Eye (tissue), 1 donor: ENCODE results near the gene UNC13B.

ENCODE experiments used
- DNase-seq: peaks from one replicate; pipeline ENCODE4 v3.0.0-alpha.2; 2015

UNC13B gene

DNA sequence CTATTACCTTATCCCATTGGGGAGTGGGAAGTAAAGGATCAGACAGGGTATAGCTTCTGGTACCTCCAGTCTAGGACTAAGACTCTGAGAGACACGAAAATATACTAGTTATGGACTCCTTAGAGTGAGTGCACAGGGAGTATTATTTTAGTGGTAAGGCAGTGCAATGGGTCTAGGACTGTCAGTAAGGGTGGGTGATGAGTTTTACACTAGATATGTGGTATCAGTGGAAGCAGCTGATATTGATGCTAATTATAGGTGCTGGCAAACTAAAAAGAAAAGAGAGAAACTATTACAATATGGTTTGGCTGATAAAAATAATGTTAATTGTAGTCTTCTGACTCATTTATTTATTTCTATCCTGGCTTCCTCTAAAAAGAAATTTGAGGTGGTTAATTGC, 118.6 kb downstream of the UNC13B start:
- DNase-seq = no peak

DNA sequence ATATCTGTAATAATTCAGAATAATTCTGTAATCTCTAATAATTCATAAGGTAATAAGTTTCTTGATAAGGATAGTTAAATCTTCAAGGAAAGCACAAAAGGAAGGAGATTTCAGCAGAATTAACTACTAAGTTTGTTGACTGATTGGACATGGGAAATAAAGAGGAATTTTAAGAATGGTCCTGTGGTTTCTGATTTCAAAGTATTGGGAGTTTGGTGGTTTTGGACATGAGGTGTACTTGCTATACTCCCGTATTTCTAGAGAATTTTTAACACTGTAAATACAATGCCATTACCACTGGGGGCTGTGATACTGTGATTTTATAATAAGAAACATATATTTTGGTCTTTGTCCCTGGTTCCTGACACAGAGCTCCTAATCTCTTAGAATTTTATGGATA, 123.9 kb downstream of the UNC13B start:
- DNase-seq = no peak

DNA sequence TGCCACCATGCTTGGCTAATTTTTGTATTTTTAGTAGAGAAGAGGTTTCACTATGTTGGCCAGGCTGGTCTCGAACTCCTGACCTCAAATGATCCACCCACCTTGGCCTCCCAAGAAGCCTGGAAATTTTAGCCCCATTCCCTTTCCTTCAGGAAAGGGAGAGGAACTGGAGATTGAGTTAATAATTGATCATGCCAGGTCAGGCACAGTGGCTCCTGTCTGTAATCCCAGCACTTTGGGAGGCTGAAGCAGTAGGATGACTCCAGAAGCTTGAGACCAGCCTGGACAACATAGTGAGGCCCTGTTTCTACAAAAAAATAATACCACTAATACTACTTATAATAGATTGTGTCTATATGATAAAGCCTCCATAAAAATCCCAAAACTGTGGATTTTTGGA, 124.6 kb downstream of the UNC13B start:
- DNase-seq = no peak

DNA sequence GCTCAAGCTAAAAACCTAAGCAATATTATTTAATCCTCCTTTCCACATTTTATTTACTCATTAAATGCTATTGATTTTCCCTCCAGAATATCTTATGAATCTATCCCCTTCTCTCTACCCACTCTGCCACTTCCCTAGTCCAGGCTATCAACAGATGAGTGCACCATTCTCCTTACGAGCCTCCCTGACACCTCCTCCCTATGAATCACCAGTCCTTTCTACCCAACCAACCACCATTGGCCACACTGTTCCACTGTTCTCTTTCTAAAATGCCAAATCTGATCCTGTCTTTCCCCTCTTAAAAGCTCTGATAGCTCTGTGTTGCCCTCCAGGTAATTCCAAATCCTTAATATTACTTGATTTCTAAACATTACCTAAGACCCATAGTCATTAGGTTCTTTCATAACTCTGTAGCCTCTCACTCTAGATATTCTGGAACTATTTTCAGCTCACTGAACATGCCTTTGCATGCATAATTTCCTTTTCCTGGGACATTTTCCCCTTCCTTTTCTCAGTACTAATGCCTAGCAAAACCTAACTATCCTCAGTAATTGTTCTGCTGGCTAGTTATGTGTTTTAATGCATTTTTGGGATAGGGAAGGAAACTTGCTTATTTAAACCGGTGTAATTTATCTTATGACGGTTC, 126.3 kb downstream of the UNC13B start:
- no peak for DNase-seq

DNA sequence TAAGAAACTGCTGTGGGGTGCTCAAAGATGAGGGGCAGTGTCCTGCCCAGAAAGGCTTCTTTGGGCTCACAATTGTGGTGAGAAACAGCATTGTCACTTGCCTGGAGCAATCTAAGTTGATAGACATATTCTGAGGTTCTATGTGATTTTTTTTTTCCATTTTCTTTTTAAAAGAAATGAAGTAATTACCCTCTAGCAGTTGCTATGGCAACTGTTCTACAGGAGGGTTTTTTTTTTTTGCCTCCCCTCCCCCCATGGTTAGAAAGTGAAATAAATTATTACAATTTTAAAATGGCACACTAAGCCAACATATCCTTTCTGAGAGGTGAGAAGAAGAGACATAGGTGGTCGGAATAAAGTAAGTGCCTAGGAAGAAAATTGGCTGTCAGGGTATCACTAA, 127.0 kb downstream of the UNC13B start:
- no peak for DNase-seq

DNA sequence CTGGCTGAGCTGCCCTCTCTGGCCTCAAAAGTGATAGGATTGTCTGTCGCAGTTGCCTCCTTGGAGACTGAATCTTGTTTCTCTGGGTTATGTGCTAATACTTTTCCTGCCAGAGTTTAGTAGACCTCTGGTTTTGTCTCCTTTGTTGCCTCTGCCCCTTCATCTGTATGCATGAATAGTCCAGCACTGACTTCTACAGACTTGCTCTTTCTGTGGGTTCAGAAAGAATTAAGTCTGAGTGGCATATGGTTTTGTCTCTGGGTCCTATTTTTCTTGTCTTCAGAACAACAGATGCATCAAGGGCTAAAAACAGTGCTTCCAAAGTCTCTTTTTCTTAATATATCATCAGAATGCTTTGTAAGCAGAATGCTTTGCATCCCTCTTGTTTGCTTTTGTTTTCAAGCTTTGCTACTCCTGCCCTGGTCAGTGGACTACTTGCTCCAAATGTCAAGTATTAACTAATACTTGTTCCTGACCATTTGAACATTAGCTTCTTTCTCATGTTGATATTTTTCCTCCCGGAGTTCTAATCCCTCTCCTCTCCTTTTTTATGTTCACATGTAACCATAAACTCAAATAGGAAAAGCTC, 131.7 kb downstream of the UNC13B start:
- peak; percentile 30 for DNase-seq

DNA sequence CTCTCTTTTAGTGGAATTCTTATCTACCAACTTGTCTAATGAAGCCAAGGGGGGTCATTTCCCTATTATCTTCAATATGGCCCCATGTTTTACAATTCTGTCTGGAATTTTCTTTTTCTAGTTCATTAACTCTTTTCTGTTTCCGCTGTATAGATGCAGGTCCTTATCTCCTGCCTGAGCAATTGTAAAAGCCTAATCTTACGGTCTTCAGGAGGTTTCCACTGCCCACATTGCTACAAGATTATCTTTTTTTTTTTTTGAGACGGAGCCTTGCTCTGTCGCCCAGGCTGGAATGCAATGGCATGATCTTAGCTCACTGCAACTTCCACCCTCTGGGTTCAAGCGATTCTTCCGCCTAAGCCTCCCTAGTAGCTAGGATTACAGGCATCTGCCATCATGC, 132.3 kb downstream of the UNC13B start:
- peak; percentile 3 for DNase-seq

DNA sequence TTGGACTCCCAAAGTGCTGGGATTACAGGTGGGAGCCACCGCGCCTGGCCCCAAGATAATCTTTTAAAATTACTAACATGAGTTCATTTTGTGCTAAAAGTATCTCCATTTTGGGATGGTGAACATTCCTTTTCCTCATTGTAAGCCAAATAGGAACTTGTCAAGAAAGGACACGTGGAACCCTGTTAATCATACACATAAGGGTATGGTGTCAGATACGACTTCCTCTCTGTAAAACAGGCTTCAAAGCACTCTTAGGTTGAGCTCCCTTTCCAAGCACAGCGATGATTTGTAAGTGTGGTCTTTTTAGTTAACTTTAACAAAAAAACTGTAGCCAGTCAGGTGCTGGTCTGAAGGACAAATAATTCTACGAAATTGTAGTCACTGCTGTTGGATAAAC, 132.7 kb downstream of the UNC13B start:
- DNase-seq = no peak

DNA sequence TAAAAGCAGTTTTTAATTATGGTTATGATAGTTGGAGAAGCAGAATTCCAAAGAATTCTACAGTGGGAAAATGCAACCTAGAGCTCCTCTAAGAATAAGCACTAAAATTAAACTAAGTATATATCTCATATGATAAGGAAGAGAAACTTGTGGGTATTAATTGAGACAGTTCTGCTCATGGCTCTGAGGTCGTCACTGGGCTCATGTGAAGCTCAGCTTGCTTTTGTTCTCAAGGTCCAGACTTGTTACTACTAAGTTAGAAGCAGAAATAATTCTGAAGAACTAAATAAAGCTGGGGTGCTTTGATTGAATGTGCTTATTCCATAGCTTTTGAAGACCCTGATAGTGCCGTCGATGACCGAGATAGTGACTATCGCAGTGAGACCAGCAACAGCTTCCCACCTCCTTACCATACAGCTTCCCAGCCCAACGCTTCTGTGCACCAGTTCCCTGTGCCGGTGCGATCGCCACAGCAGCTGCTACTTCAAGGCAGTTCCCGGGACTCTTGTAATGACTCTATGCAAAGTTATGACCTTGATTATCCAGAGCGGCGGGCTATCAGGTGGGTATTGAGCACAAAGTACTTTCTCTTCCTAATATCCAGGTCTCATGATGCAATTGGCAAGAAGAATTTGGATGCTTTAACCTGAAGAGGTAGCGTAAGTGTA, 133.7 kb downstream of the UNC13B start:
- no peak for DNase-seq

DNA sequence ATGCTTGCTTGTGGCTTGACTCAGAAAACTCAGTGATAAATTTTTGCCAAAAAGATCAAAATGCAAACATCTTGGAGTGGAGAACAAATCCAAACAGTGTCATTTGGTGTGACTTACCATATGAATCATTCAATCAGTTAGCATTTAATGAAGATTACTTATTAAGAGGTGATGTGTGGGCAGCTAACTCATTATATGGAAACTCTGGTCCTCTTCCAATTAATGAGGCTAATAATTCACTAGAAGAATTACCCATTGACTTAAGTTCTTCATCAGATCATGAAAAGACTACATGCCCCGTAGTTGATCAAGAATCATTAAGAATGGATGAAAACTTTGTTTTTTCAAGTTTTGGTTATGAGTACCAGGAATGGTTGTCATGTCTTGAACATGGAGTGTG, 141.8 kb downstream of the UNC13B start:
- DNase-seq = no peak

DNA sequence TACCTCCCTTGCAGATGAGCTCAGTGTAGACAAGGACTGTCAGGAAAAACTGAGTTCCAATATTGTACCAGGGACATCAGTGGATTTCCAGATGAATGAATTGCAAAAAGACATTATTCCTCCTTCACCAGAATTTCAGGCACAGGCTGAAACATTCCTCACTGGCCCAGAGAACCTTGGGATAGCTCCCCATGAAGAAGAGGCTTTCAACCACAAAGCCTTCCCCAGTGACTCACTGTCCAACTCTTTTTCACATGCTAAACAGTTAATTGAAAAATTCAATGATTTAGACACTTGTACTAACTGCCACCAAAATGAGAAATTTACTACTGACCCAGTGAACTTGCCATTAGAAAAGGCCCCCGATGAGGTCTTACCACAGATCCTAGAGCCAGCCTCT, 144.5 kb downstream of the UNC13B start:
- no peak for DNase-seq

DNA sequence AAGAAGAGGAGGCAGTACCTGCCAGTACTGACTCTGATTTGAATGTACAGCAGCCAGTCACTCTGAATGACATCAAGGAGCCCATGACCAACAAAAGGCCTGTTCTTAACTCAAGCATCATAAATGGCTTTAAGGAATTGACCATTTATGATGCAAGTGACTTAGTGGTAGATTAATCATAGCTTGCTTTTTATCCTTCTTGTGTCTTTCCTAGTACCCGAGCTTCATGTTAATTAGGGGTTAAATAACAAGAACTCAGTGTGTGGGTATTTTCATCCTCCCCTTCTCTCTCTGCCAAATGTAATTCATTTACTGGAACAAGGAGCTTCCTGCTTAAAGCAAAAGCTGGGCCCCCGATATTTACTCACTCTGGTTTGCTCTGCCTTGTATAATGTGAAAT, 146.5 kb downstream of the UNC13B start:
- DNase-seq = no peak

DNA sequence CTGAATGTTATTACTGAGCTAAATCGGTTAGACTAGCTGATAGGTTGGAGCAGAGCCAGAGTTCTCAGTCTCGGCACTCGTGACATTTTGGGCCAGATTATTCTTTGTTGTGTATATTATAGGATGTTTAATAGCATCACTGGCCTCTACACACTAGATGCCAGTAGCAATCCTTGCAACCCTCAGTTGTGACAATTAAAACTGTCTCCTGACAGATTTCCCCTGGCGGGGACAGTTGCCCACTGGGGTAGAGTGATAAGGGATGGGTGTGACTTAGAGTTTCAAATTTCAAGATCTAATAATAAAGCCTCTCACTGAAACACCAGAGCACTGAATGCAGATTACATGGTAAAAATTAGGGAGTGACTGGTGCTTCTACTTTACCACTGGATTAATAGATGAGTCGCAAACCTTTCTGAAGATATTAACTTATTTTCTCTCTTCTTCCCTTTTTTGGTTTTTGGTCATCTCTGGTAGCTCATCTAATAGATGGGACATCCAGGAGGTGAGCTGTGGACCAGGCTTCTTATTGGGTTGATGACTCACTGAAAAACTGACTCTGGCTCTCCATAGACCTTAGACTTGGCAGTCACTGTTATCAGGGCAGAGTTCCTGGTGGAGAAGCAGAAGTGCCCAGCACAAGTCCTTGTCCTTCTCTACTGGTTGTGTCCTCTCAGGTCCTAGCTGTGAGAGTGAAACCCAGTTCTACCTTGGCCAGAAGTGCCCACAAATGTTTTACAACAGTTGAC, 150.3 kb downstream of the UNC13B start:
- no peak for DNase-seq

DNA sequence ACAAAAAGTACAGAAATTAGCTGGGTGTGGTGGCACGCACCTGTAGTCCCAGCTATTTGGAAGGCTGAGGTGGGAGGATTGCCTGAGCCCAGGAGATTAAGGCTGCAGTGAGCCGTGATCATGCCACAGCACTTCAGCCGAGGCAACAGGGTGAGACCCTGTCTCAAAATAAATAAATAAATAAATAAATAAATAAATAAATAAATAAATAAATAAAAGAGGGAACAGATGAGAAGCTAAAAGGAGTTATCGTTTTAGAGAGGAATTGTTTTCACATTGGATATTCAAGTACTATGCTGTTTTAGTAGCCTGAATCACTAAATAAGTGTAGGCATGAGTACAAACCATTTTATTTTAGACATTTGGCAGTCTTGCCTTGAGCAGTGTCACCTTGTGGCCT, 151.7 kb downstream of the UNC13B start:
- no peak for DNase-seq

DNA sequence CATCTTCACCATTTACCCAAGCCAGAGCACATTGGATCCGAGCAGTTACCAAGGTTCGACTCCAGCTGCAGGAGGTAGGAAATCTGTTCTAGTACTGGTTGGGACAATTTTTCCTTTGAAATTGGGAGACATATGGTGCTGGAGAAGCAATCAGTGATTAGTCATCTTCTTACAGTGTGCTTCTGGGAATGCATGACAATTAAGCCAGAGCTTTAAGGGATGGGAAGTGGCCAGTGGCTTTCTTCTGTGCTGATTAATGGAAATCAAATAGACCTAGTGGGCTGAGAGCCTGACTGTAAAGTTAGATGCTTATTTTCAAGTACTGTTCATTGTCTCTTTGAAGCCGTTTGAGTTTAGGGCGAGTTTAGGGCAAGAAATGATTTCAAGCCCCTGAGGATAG, 152.1 kb downstream of the UNC13B start:
- DNase-seq = no peak

DNA sequence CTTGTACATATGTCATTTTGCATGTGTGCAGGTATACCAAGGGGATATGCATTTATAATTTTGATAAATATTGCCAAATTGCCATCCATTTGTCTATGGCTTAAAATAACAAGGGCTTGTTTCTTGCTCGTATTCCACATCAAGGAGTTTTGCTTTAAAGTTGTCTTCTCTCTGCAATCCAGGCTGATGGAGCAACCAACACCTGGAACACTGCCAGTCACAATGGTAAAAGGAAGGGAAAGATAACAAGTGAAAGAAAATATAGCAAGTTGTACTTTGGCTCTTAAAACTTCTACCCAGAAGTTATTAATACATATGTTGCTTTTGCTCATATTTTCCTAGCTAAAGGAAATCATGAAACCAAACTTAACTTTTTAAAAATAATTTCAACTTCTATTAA, 156.9 kb downstream of the UNC13B start:
- no peak for DNase-seq

DNA sequence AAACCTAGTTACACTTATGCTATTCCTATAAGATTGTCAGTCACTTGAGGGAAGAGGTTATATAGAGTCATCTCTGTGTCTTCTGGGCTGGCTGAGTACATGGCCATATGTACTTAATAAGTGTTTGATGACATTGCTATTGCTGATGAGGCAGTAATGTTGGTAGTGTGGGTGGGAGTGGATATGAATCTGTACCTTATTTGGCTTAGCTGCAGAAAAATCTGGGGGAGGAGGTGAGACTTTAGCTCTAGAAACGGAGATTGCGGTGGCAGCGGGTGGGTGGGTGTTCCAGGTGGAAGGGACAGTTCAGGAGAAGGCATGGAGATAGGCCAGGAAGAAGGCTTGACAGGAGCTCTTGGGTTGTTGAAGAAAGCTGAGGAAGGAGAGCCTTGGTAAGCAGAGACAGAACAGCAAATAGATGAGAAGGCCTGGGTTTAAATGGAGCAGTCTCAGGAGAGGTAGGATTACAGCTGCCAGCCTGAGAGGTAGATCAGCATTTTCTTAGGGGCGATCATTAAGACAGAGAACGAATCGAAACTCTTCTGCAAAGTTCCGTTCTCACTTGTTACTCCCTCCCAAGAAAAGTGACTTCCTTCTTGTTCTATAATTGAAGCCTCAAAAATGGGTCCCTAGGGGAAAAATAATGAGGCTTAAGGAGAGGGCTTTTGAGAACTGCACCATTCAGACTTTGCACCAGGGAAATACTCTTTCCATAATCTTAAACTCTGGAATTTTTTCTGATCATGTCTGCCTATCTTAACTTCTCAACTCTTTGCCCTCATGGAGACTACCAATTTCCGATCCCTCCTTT, 160.5 kb downstream of the UNC13B start:
- DNase-seq = no peak

DNA sequence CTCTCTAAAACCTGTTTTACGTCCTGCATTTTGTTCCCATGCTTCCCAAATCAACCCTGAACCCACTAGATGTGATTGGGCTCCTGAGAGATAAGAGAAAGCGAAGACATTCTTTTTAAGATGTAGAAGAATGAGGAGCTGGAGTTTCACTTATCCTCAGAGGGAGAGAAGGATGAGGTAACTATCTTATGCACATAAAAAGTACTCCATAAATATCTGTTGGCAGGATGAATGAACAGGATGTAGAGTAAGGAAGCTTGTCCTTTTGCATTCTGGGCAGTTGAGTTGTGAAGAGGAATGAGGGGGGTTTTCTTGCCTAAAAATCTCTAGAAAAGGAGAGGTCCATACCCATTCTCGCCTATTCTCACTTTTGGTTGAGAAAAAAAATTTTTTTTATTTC, 163.2 kb downstream of the UNC13B start:
- no peak for DNase-seq

DNA sequence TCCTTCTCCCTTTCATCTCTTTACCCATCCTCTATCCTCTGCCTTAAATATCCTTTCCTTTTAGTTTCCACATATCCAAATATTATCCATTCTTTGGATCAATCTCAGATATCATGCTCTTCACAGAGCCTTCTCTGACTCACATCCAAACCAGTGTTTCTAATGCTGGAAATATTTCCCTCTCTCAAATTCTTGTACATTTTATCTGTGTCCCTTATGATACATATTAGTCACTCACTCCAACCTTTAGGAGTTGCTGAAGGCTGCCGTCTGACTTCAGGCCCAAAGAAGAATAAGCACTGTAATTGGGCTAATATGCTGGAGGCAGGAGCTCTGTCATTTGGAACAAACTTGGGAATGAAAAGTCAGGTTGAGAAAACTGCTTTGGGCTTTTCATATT, 171.7 kb downstream of the UNC13B start:
- no peak for DNase-seq

DNA sequence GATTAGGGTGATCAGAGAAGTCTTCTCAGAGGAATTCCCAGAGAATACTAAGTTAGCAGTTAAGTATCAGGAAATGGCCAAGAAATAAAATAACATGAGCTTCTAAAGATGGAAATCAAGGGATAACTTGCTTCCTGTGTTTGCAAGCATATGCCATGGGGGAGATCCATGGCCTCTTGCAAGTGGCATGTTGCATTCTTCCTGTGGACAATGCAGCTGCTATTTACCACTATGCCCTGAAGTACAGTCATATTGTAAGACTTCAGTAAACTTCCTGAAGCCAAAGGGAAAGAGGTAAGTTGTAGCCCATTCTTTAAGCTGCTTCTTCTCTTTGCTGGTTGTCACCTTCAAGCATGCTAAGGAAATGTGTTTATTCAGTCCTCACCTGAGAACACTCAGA, 173.4 kb downstream of the UNC13B start:
- DNase-seq = no peak

DNA sequence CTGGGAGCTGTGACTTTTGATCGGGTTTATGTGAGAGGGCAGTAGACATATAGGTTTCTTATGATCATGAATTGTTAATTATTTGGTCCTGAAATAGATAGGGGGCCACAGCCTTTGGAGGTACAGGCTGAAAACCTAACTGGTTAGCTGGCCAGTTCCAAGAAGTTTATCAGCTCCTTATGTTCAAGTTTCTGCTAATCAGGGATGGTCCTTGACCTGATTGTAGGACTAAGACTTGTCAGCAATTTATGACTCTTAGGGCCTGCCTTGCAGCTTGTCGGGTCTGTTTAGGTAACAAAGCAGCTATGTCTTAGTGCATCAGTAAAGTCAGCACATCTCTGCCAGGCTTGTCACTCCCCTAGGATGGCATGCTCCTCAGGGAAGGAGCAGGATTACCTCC, 176.3 kb downstream of the UNC13B start:
- no peak for DNase-seq

DNA sequence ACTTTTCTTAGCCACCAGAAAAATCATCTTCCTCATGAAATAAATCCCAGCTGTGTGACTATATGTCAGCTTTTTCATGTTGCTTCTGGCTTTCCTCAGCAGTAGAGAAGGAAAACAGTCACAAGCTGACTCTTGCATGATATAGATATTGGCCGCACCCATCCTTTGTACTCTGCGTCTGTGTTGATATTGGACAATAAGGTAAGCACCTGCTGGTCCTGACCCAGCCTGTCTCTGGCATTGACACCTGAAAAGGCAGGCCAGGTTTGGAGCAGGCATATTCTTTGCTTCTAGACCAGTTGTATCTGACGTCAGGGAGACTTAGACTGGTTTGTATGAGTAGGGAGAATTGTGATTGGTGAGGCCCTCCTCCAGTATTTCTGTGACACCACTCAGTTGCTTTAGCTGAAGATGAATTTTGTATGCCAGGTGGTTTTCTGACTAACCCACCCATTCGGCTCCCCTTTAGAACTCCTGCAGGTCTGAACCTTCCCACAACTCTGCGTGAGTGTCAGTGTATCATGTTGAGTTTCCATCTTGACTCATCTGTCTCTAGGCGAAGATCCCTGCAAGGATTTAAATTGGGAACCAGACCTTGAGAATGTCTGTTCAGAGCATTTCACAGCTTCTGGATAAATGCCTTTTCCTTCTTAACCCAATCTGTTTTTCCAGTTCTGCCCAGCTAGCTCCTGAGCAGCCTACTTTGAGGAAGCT, 176.9 kb downstream of the UNC13B start:
- no peak for DNase-seq
